Activated CD8-positive, alpha-beta T cell treated with anti-CD3 and anti-CD28 coated beads for 36 hours (primary cell): ENCODE results near the gene MED29. TPM values are rescaled to one million over a fixed set of nuclear protein-coding genes. Genes with fewer than 3 reads are reported as not detected.

ENCODE experiments used
- ATAC-seq: fragments of 200-7000 bp; cut with Tn5 transposase; one replicate; pipeline ENCODE4 v1.10.0; 2021; ENCODE audit warnings: mild to moderate bottlenecking, moderate library complexity
- CTCF ChIA-PET: fragments of 350-600 bp; sonication (Branson Sonifier 250); formaldehyde crosslinking; loops from one replicate; lab custom pipeline; 2021; ENCODE audit warnings: antibody characterized with exemption; lab: Charles Lee
- POLR2A ChIA-PET: fragments of 350-600 bp; sonication (Branson Sonifier 250); formaldehyde crosslinking; loops from one replicate; lab custom pipeline; 2021; ENCODE audit warnings: antibody characterized with exemption; lab: Charles Lee
- DNase-seq: peaks from one replicate; pipeline ENCODE4 v3.0.0-alpha.2; 2020
- H3K27ac Mint-ChIP-seq: one replicate; pipeline ENCODE4 v1.8.0; 2021; ENCODE audit warnings: mild to moderate bottlenecking, mixed read lengths
- H3K27me3 Mint-ChIP-seq: one replicate; pipeline ENCODE4 v1.8.0; 2021; ENCODE audit warnings: mixed read lengths
- H3K36me3 Mint-ChIP-seq: one replicate; pipeline ENCODE4 v1.8.0; 2021; ENCODE audit warnings: low read depth, mixed read lengths
- H3K4me1 Mint-ChIP-seq: one replicate; pipeline ENCODE4 v1.8.0; 2021; ENCODE audit warnings: low read depth, mixed read lengths
- H3K4me3 Mint-ChIP-seq: one replicate; pipeline ENCODE4 v1.8.0; 2021; ENCODE audit warnings: mild to moderate bottlenecking, moderate library complexity, mixed read lengths
- H3K9me3 Mint-ChIP-seq: one replicate; pipeline ENCODE4 v1.8.0; 2021; ENCODE audit warnings: mixed read lengths
- CTCF ChIP-seq: fragments of 200-600 bp; IDR thresholded peaks from one replicate; pipeline ENCODE4 v1.8.0; 2022; ENCODE audit warnings: antibody characterized with exemption, mild to moderate bottlenecking
- intact Hi-C: fragments of 100-400 bp; cut with micrococcal nuclease; formaldehyde crosslinking; loops from one replicate; pipeline ENCODE4 v1.10.0; 2022
- total RNA-seq, 2 experiments: library from RNA; stranded (reverse); gene quantifications; one replicate each; pipeline ENCODE4 v1.2.3, GENCODE V29; 2021

Gene MED29
- total RNA-seq, 2 experiments from 2014 or later = 19.5 to 19.8 TPM

GRCh38 chr19:39407410-39407659, 16.2 kb downstream of the MED29 start:
- intact Hi-C loops = no loop called here
- H3K27ac Mint-ChIP-seq = peak overlapping the region; percentile 93
- peaks cover 44% of the 10 kb centered on the region for H3K4me1 Mint-ChIP-seq
- CTCF ChIA-PET = interaction anchor here (0.9 to 3.9 kb wide), 3 partner anchors 9 to 16 kb away, joined by 3 to 32 read pairs (median 5); partner anchors contain the start of genes MED29 and PAF1
- ATAC-seq (no peak), DNase-seq (no peak)
- H3K9me3 Mint-ChIP-seq = no peaks in the 10 kb centered on the region
- H3K27me3 Mint-ChIP-seq = peaks cover 2% of the 10 kb centered on the region
- peaks cover 28% of the 10 kb centered on the region for H3K36me3 Mint-ChIP-seq
- peak overlapping the region; percentile 79 for H3K4me3 Mint-ChIP-seq
- POLR2A ChIA-PET = interaction anchor here (0.9 to 4.5 kb wide), 10 partner anchors 10 to 74 kb away, joined by 3 to 50 read pairs (median 6); partner anchors contain the start of genes GMFG, MED29, PAF1 and RPS16
- no peak for TF ChIP-seq CTCF

- Mint-ChIP-seq H3K9me3 (no peaks in the 10 kb centered on the region), H3K4me3 (peak overlapping the region; percentile 79), H3K27ac (peak overlapping the region; percentile 93), H3K4me1 (peaks cover 39% of the 10 kb centered on the region), H3K27me3 (peaks cover 2% of the 10 kb centered on the region), H3K36me3 (peaks cover 28% of the 10 kb centered on the region)
- ChIA-PET POLR2A (interaction anchor here (0.9 to 4.5 kb wide), 13 partner anchors 10 to 74 kb away, joined by 3 to 50 read pairs (median 5); partner anchors contain the start of genes GMFG, MED29, PAF1 and RPS16), CTCF (interaction anchor here (1.0 to 3.9 kb wide), 3 partner anchors 10 to 285 kb away, joined by 3 to 32 read pairs (median 5); partner anchors contain the start of genes MED29 and PAF1)
- peak; percentile 83 for DNase-seq
- ATAC-seq = no peak
- TF ChIP-seq CTCF = no peak
- intact Hi-C loops = no loop called here
Observed at GRCh38 chr19:39407660-39408391, 16.6 kb downstream of the MED29 start.

- H3K9me3 Mint-ChIP-seq = no peaks in the 10 kb centered on the region
- peak; percentile 43 for DNase-seq
- H3K36me3 Mint-ChIP-seq = peaks cover 28% of the 10 kb centered on the region
- H3K27ac Mint-ChIP-seq = peak overlapping the region; percentile 93
- intact Hi-C loops = no loop called here
- peak overlapping the region; percentile 79 for H3K4me3 Mint-ChIP-seq
- ATAC-seq = no peak
- CTCF ChIA-PET = interaction anchor here (1.0 to 3.9 kb wide), 3 partner anchors 11 to 286 kb away, joined by 3 to 32 read pairs (median 5); partner anchors contain the start of genes MED29 and PAF1
- peaks cover 2% of the 10 kb centered on the region for H3K27me3 Mint-ChIP-seq
- TF ChIP-seq CTCF = no peak
- POLR2A ChIA-PET = interaction anchor here (0.7 to 4.5 kb wide), 14 partner anchors 10 to 666 kb away, joined by 3 to 50 read pairs (median 4); partner anchors contain the start of genes GMFG, MED29, PAF1 and RPS16
- peaks cover 40% of the 10 kb centered on the region for H3K4me1 Mint-ChIP-seq
Observed at GRCh38 chr19:39408392-39409207, 17.4 kb downstream of the MED29 start.

GRCh38 chr19:39409208-39410016, 18.2 kb downstream of the MED29 start:
- Mint-ChIP-seq H3K27ac (peak overlapping the region; percentile 89), H3K27me3 (peaks cover 2% of the 10 kb centered on the region), H3K4me3 (peak overlapping the region; percentile 79), H3K4me1 (peaks cover 41% of the 10 kb centered on the region), H3K36me3 (peaks cover 28% of the 10 kb centered on the region), H3K9me3 (no peaks in the 10 kb centered on the region)
- ChIA-PET CTCF (interaction anchor here (1.0 to 3.9 kb wide), 2 partner anchors 11 to 287 kb away, joined by 3 to 32 read pairs; no protein-coding TSS in a partner anchor), POLR2A (interaction anchor here (0.6 to 4.5 kb wide), 10 partner anchors 9 to 667 kb away, joined by 3 to 50 read pairs (median 4); partner anchors contain the start of genes MED29, PAF1, RPS16 and SAMD4B)
- DNase-seq = peak; percentile 90
- peak; percentile 2 for ATAC-seq
- intact Hi-C loops = loop anchor here (5.0 to 10.0 kb wide), 2 partner anchors 72 to 285 kb away; partner anchors contain the start of genes GMFG and PAK4
- no peak for TF ChIP-seq CTCF
